ENCODE results near the gene CNTNAP2.

The CNTNAP2 gene

GRCh38 chr7:146647445-146647844 is 530.8 kb downstream of the CNTNAP2 start:
- H3K4me3 ChIP-seq (ENCODE audit: low read depth, low read length), result no peak overlapping the region
- DNase-seq (ENCODE audit: low read depth), result no peak

DNA sequence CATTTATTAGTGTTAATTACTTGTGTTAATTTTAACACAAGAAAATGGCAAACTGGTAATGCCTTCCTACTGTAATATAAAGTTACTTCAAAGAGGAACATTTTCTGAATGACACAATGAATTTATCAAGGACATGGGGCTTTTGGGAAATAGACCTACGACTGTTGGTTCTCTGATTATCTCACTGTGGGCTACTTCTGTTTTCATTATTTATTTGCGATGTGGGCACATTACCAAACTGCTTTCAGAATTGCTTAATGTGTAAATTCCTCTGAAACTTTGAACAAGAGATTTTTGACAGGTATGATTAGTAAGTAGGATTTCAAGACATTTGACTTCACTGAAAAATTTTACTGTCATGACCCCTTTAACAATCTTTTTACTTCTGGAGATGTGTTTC is 535.6 kb downstream of the CNTNAP2 start:
- DNase-seq (ENCODE audit: low read depth), result no peak
- no peak overlapping the region for H3K4me3 ChIP-seq (ENCODE audit: low read depth, low read length)

- no peak for DNase-seq (ENCODE audit: low read depth)
- H3K4me3 ChIP-seq (ENCODE audit: low read depth, low read length), result no peak overlapping the region
Observed at GRCh38 chr7:146654048-146654447, 537.4 kb downstream of the CNTNAP2 start.

- DNase-seq (ENCODE audit: low read depth), result no peak
- H3K4me3 ChIP-seq (ENCODE audit: low read depth, low read length), result no peak overlapping the region
Observed at GRCh38 chr7:146655928-146656797, 539.6 kb downstream of the CNTNAP2 start.

GRCh38 chr7:146656988-146657387 is 540.4 kb downstream of the CNTNAP2 start:
- no peak for DNase-seq (ENCODE audit: low read depth)
- no peak overlapping the region for H3K4me3 ChIP-seq (ENCODE audit: low read depth, low read length)

DNA sequence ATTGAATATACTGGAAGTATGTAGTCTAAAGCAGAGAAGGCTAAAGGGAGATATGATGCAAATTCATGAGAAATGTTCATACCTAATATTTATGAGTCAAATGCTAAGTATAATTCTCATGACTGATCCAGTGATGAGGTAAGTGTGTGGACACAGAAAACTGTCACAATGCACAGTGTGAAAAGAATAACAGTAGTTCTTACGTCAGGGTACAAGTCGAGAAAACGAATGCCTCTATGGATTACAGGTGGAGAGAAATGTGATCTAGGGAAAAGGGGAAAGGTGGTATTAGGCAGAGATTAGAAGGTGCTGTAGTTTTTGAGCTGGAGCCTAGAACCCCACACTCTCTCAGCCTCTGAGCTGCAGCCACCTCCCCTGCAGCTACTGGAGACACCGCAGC is 542.0 kb downstream of the CNTNAP2 start:
- no peak for DNase-seq (ENCODE audit: low read depth)
- H3K4me3 ChIP-seq (ENCODE audit: low read depth, low read length), result no peak overlapping the region

DNA sequence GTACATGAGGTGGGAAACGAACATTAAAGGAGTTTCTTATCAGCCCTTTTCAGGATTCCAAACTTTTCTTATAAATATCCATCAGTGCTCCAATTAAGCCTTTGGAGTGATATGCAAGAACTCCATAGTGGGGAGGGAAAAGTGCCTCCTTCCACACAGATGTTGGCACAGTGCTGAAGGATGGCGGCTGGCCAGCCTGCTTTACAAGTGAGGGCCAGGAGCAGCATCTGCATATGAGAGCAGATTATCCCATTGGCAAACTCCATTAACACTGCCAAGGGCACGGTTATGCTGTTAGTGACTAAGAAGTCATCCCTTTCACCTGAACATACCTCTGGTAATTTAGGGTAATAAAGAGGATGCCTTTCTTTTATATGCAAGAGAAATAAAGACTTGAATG is 543.1 kb downstream of the CNTNAP2 start:
- no peak overlapping the region for H3K4me3 ChIP-seq (ENCODE audit: low read depth, low read length)
- DNase-seq (ENCODE audit: low read depth), result no peak

DNA sequence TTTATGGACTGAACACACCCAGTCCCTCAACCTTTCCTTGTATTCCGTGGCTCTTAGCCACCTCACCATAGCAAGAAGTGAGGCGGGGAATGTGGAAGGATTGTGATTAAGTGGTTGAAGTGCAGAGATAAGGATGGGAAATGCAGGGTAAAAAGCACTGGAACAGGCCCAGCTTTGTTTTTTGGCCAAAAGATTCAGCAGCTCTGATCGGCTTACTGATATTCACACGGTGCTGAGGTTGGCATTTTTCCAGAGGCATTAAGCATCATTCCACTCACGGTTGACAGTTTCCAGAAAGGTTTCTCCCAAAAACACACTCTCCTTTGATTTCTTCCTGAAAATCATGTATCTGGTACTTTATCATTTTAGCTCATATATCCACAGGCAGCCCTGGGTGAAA is 544.2 kb downstream of the CNTNAP2 start:
- DNase-seq (ENCODE audit: low read depth), result no peak

GRCh38 chr7:146661435-146661834 is 544.8 kb downstream of the CNTNAP2 start:
- H3K4me3 ChIP-seq (ENCODE audit: low read depth, low read length), result no peak overlapping the region
- no peak for DNase-seq (ENCODE audit: low read depth)

More for the DNA sequence above, 544.2 kb downstream of the CNTNAP2 start:
- H3K4me3 ChIP-seq (ENCODE audit: low read depth, low read length), result no peak overlapping the region

GRCh38 chr7:146661929-146662328 is 545.3 kb downstream of the CNTNAP2 start:
- no peak overlapping the region for H3K4me3 ChIP-seq (ENCODE audit: low read depth, low read length)
- DNase-seq (ENCODE audit: low read depth), result no peak

- no peak for DNase-seq (ENCODE audit: low read depth)
- no peak overlapping the region for H3K4me3 ChIP-seq (ENCODE audit: low read depth, low read length)
Observed at GRCh38 chr7:146665023-146665422, 548.4 kb downstream of the CNTNAP2 start.

DNA sequence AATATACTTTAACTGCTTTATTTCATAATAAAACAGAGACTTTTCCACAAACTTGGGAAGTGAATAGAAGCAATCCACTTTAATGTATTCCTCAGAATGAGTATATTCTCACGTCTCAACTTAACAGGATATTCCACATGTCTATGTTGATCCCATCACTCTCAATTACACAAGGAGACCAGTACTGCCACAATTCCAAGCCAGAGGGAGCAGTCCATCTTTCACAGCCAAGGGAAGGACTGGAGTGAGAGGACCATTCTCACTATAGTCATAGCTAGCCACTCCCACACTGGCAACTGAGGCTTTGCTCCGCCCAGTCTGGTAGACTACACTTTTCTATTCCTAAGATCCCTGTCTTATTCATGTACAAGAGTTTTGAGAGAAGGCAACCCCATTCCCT is 553.9 kb downstream of the CNTNAP2 start:
- no peak for DNase-seq (ENCODE audit: low read depth)
- H3K4me3 ChIP-seq (ENCODE audit: low read depth, low read length), result no peak overlapping the region

GRCh38 chr7:146681487-146681886 is 564.9 kb downstream of the CNTNAP2 start:
- H3K4me3 ChIP-seq (ENCODE audit: low read depth, low read length), result no peak overlapping the region
- no peak for DNase-seq (ENCODE audit: low read depth)

DNA sequence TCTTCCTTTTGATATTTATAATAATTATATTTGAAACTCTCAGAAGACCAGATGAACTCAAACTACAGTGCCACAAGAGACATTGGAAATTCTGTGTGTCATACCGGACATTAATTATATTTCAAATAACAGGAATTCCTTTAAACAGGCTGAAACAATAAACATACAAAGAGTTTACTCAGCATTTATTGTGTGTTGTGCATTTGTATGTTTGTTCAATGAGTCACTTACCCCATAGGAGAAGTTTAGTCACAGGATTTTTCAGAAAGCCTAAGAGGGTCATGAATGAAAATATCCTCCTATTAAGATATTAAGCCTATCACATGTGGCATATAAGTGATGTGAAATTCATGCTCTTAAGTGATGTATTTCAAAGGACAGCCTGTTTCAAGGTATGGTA is 566.8 kb downstream of the CNTNAP2 start:
- peak; percentile 1 for DNase-seq (ENCODE audit: low read depth)
- H3K4me3 ChIP-seq (ENCODE audit: low read depth, low read length), result no peak overlapping the region

DNA sequence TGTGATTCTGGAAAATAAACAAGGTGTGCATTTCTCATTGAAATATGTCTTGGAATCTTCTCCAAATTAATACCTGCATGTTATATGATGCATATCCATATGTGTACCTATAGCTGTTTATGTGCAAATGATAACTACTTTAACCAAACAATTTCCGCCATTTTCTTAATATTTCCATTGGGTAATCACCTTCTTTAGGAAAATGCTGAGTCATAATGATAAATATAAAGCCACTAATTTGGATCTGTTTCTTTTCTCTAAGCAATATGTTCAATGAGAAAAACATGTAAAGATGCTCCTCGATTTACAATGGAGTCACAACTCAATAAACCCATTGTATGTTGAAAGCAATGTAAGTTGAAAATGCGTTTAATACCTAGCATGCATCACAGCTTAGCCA is 574.4 kb downstream of the CNTNAP2 start:
- no peak overlapping the region for H3K4me3 ChIP-seq (ENCODE audit: low read depth, low read length)
- no peak for DNase-seq (ENCODE audit: low read depth)

- no peak overlapping the region for H3K4me3 ChIP-seq (ENCODE audit: low read depth, low read length)
- no peak for DNase-seq (ENCODE audit: low read depth)
Observed at GRCh38 chr7:146698995-146699610, 582.5 kb downstream of the CNTNAP2 start.

GRCh38 chr7:146700015-146700560 is 583.5 kb downstream of the CNTNAP2 start:
- no peak overlapping the region for H3K4me3 ChIP-seq (ENCODE audit: low read depth, low read length)
- DNase-seq (ENCODE audit: low read depth), result no peak

DNA sequence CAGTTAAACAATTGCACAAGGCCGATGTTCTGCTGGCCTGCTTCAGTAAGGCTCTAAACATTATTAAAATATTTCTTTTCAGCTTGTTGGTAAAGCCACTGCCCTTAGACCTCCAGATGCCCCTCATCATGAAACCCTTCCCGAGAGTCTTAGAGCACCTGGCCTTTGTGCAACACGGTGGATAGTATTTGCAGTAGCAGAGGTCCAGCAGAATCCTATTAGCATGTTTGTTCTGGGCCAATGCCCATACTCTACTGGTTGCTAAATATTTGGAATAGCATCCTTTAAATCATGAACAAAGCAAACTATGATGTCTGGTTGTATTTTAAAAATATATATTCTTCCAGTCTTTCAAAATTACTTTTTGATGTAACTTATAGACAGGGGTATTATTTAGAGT is 584.6 kb downstream of the CNTNAP2 start:
- no peak for DNase-seq (ENCODE audit: low read depth)
- H3K4me3 ChIP-seq (ENCODE audit: low read depth, low read length), result no peak overlapping the region

GRCh38 chr7:146702898-146703297 is 586.3 kb downstream of the CNTNAP2 start:
- no peak for DNase-seq (ENCODE audit: low read depth)
- no peak overlapping the region for H3K4me3 ChIP-seq (ENCODE audit: low read depth, low read length)

DNA sequence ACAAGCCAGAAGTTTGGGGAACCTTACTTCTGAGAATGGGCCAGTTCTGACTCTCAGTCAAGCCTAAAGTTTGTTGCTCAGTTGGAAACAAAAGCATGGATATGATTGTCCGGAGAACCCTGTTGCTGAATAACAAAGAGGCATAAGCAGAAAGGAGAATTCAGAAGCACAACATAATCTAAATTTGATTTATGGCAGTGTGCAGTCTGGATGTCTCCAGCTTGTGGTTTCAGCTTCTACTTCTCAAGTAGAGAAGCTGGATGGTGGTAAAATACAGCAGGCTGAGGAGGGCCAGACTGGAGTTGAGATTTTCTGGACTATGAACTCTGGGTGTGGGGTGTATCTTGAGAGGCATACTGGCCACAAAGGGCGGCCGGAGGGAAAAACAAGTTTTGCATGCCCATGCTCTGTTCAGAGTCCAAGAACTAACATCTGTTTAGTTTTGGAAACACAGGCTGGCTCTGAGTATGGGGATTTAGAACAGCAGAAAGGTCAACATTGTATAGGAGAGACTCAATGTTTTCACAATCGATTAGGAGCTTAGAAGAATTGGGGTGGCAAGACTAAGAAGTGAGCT is 592.9 kb downstream of the CNTNAP2 start:
- no peak for DNase-seq (ENCODE audit: low read depth)

More for the DNA sequence above, 592.9 kb downstream of the CNTNAP2 start:
- no peak overlapping the region for H3K4me3 ChIP-seq (ENCODE audit: low read depth, low read length)

All from skeletal muscle cell (primary cell).